DOHH2 (cell line): Measurements from ENCODE around the gene TPSAB1.

Experiments
- H3F3A ChIP-seq: fragments of 200-600 bp; sonication (generic), shearing (Covaris generic); 2 replicates; pipeline ENCODE4 v1.6.0; 2016; ENCODE audit warnings: antibody characterized with exemption, mild to moderate bottlenecking; ENCODE audit not compliant: control insufficient read depth, insufficient read depth
- H3K27ac ChIP-seq: fragments of 200-600 bp; sonication (generic); 2 replicates; pipeline ENCODE4 v1.5.1; 2014; ENCODE audit warnings: low read depth, mild to moderate bottlenecking, low read length, moderate library complexity
- H3K27me3 ChIP-seq: fragments of 200-600 bp; sonication (generic); 2 replicates; pipeline ENCODE4 v1.6.1; 2014; ENCODE audit warnings: mild to moderate bottlenecking, low read length, mixed read lengths; ENCODE audit not compliant: control insufficient read depth
- H3K36me3 ChIP-seq: fragments of 200-600 bp; sonication (generic); 2 replicates; pipeline ENCODE4 v1.6.1; 2014; ENCODE audit warnings: mild to moderate bottlenecking, low read length, moderate library complexity, mixed read lengths; ENCODE audit not compliant: control insufficient read depth
- H3K4me1 ChIP-seq: fragments of 200-600 bp; sonication (generic); 2 replicates; pipeline ENCODE4 v1.6.1; 2014; ENCODE audit warnings: mild to moderate bottlenecking, low read length, mixed read lengths; ENCODE audit not compliant: control insufficient read depth
- H3K4me2 ChIP-seq: fragments of 200-600 bp; sonication (generic); 2 replicates; pipeline ENCODE4 v1.6.0; 2014; ENCODE audit warnings: mild to moderate bottlenecking, low read length, moderate library complexity
- H3K4me3 ChIP-seq: fragments of 200-600 bp; sonication (generic); 2 replicates; pipeline ENCODE4 v1.5.1; 2014; ENCODE audit warnings: mild to moderate bottlenecking, low read length, mixed read lengths
- H3K79me2 ChIP-seq: fragments of 200-600 bp; sonication (generic); 2 replicates; pipeline ENCODE4 v1.6.1; 2014; ENCODE audit warnings: mild to moderate bottlenecking, low read length, mixed read lengths; ENCODE audit not compliant: control insufficient read depth
- H3K9me2 ChIP-seq: fragments of 200-600 bp; sonication (generic); replicated peaks from 2 replicates; pipeline ENCODE4 v1.6.1; 2014; ENCODE audit warnings: mild to moderate bottlenecking, low read length, mixed read lengths; ENCODE audit not compliant: control insufficient read depth
- H3K9me3 ChIP-seq: fragments of 200-600 bp; sonication (generic); 2 replicates; pipeline ENCODE4 v1.6.1; 2014; ENCODE audit warnings: antibody characterized with exemption, low read length, mixed read lengths; ENCODE audit not compliant: control insufficient read depth, insufficient read depth
- H4K20me1 ChIP-seq: fragments of 200-600 bp; sonication (generic); 2 replicates; pipeline ENCODE4 v1.6.0; 2014; ENCODE audit warnings: low read depth, mild to moderate bottlenecking, antibody characterized with exemption, low read length, moderate library complexity; ENCODE audit not compliant: control insufficient read depth, insufficient read depth
- CTCF ChIP-seq: fragments of 200-600 bp; sonication (generic); IDR thresholded peaks from one replicate; pipeline ENCODE4 v1.5.1; 2014; ENCODE audit warnings: antibody characterized with exemption, mild to moderate bottlenecking, low read depth, low read length; ENCODE audit not compliant: poor library complexity, severe bottlenecking
- EZH2phosphoT487 ChIP-seq: fragments of 200-600 bp; sonication (generic); IDR thresholded peaks from 2 replicates; pipeline ENCODE4 v1.6.1; 2017; ENCODE audit warnings: borderline replicate concordance, mild to moderate bottlenecking, antibody characterized with exemption, low read length, moderate library complexity, mixed read lengths

TPSAB1 gene

GRCh38 chr16:1216296-1216619 lies 24.2 kb upstream of the TPSAB1 start:
- no peaks in the 10 kb centered on the region for H3K36me3 ChIP-seq
- H3K9me2 ChIP-seq, result no peaks in the 10 kb centered on the region
- no peak overlapping the region for H3K4me2 ChIP-seq
- H3F3A ChIP-seq, result no peaks in the 10 kb centered on the region
- H3K27ac ChIP-seq, result no peak overlapping the region
- H4K20me1 ChIP-seq, result no peaks in the 10 kb centered on the region
- H3K27me3 ChIP-seq, result no peaks in the 10 kb centered on the region
- TF ChIP-seq CTCF (no peak), EZH2phosphoT487 (no peak)
- H3K4me3 ChIP-seq, result no peak overlapping the region
- H3K79me2 ChIP-seq, result no peaks in the 10 kb centered on the region
- H3K9me3 ChIP-seq, result no peaks in the 10 kb centered on the region
- H3K4me1 ChIP-seq, result no peaks in the 10 kb centered on the region

GRCh38 chr16:1216681-1217400 lies 23.7 kb upstream of the TPSAB1 start:
- TF ChIP-seq CTCF (no peak), EZH2phosphoT487 (no peak)
- Histone ChIP-seq H3K9me2 (no peaks in the 10 kb centered on the region), H4K20me1 (no peaks in the 10 kb centered on the region), H3K27ac (no peak overlapping the region), H3K4me3 (no peak overlapping the region), H3K4me1 (no peaks in the 10 kb centered on the region), H3K9me3 (no peaks in the 10 kb centered on the region), H3K79me2 (no peaks in the 10 kb centered on the region), H3K27me3 (no peaks in the 10 kb centered on the region), H3K36me3 (no peaks in the 10 kb centered on the region), H3K4me2 (no peak overlapping the region), H3F3A (no peaks in the 10 kb centered on the region)

GRCh38 chr16:1217526-1217925 lies 23.0 kb upstream of the TPSAB1 start:
- Histone ChIP-seq H3K4me2 (no peak overlapping the region), H3K9me2 (no peaks in the 10 kb centered on the region), H3K4me3 (no peak overlapping the region), H3K79me2 (no peaks in the 10 kb centered on the region), H3K4me1 (no peaks in the 10 kb centered on the region), H4K20me1 (no peaks in the 10 kb centered on the region), H3K27me3 (no peaks in the 10 kb centered on the region), H3F3A (no peaks in the 10 kb centered on the region), H3K36me3 (no peaks in the 10 kb centered on the region), H3K9me3 (no peaks in the 10 kb centered on the region), H3K27ac (no peak overlapping the region)
- no peak for TF ChIP-seq CTCF
- no peak for TF ChIP-seq EZH2phosphoT487
